Cardiac muscle cell (in vitro differentiated cells and primary cell): Measurements from ENCODE around the gene TSHZ1. TPM values are rescaled to one million over a fixed set of nuclear protein-coding genes. Genes with fewer than 3 reads are reported as not detected.

Experiments used
- DNase-seq, 2 donors: peaks; one replicate each; pipeline versions ENCODE4 v3.0.0 to v3.0.0-alpha.2; 2010 to 2017; ENCODE audit warnings: low read depth in 1 of 2, low spot score in 1 of 2
- H3K27ac ChIP-seq: fragments of 200-600 bp; sonication (generic); 2 replicates; pipeline ENCODE4 v1.5.1; 2016
- H3K27me3 ChIP-seq: fragments of 200-600 bp; sonication (generic); 2 replicates; pipeline ENCODE4 v1.6.0; 2016; ENCODE audit warnings: control low read depth
- H3K36me3 ChIP-seq: fragments of 200-600 bp; sonication (generic); 2 replicates; pipeline ENCODE4 v1.5.1; 2016; ENCODE audit warnings: control low read depth
- H3K4me1 ChIP-seq: fragments of 200-600 bp; sonication (generic); 2 replicates; pipeline ENCODE4 v1.8.1; 2017; ENCODE audit warnings: low read depth, mild to moderate bottlenecking, mixed run types
- H3K4me3 ChIP-seq: fragments of 200-600 bp; sonication (generic); 2 replicates; pipeline ENCODE4 v1.5.1; 2016; ENCODE audit warnings: mild to moderate bottlenecking
- H3K9me3 ChIP-seq: fragments of 200-600 bp; sonication (generic); 2 replicates; pipeline ENCODE4 v1.5.1; 2017; ENCODE audit warnings: low read depth, mild to moderate bottlenecking, control low read depth
- polyA plus RNA-seq: library from polyadenylated mRNA; unstranded; fragments of >200 nt; fragmentation: Nextera tagmentation; extraction: Ambion mirVana; gene quantifications from 2 replicates; pipeline ENCODE4 v1.2.1, GENCODE V29; 2016
- total RNA-seq: library from RNA; depleted of rRNA; stranded (reverse); fragments of >200 nt; gene quantifications from 2 replicates; pipeline ENCODE4 v1.2.3, GENCODE V29; 2016
- TF ChIP-seq, protein P1 (sequence below): IDR thresholded peaks from 2 replicates; pipeline ENCODE4 v1.5.1; 2012; ENCODE audit warnings: low read depth, mild to moderate bottlenecking, low read length

The TSHZ1 gene
- total and polyA plus RNA-seq, 2 experiments from 2014 or later: 6.5 to 13.5 TPM

- Histone ChIP-seq H3K27ac (no peak overlapping the region), H3K9me3 (no peaks in the 10 kb centered on the region), H3K4me3 (no peak overlapping the region), H3K27me3 (no peaks in the 10 kb centered on the region), H3K4me1 (no peaks in the 10 kb centered on the region), H3K36me3 (no peaks in the 10 kb centered on the region)
- DNase-seq: no peak
- TF ChIP-seq, protein P1, sequence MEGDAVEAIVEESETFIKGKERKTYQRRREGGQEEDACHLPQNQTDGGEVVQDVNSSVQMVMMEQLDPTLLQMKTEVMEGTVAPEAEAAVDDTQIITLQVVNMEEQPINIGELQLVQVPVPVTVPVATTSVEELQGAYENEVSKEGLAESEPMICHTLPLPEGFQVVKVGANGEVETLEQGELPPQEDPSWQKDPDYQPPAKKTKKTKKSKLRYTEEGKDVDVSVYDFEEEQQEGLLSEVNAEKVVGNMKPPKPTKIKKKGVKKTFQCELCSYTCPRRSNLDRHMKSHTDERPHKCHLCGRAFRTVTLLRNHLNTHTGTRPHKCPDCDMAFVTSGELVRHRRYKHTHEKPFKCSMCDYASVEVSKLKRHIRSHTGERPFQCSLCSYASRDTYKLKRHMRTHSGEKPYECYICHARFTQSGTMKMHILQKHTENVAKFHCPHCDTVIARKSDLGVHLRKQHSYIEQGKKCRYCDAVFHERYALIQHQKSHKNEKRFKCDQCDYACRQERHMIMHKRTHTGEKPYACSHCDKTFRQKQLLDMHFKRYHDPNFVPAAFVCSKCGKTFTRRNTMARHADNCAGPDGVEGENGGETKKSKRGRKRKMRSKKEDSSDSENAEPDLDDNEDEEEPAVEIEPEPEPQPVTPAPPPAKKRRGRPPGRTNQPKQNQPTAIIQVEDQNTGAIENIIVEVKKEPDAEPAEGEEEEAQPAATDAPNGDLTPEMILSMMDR: no peak
These were observed 28.2 kb downstream of the TSHZ1 start for GRCh38 chr18:75238786-75239185.

DNA sequence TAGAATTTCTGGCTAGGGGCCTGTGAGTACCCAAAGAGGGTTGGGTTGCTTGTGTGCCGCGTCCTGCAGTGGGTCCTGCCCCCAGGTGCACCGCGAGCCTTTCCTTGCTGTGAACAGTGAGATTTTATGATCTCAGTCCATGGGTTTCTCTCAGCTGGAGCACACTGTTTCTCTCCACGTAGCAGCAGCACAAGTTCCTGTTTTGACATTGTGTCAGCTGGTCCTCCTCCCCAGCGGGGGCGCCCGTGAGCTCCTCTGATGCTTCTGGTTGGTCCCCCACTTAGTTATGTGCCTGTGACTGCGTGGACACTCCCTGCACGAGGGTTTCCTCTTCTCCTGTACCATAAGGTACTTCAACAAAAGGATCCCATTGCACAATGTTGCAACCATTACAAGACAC is 29.8 kb downstream of the TSHZ1 start:
- Histone ChIP-seq H3K27me3 (no peaks in the 10 kb centered on the region), H3K9me3 (no peaks in the 10 kb centered on the region), H3K36me3 (no peaks in the 10 kb centered on the region), H3K27ac (no peak overlapping the region), H3K4me1 (peaks cover 5% of the 10 kb centered on the region), H3K4me3 (no peak overlapping the region)
- TF ChIP-seq, protein P1: no peak
- DNase-seq: no peak

GRCh38 chr18:75241705-75242104 is 31.1 kb downstream of the TSHZ1 start:
- peaks cover 5% of the 10 kb centered on the region for H3K4me1 ChIP-seq
- H3K36me3 ChIP-seq: no peaks in the 10 kb centered on the region
- no peak for DNase-seq
- TF ChIP-seq, protein P1: no peak
- no peak overlapping the region for H3K27ac ChIP-seq
- no peak overlapping the region for H3K4me3 ChIP-seq
- no peaks in the 10 kb centered on the region for H3K27me3 ChIP-seq
- H3K9me3 ChIP-seq: no peaks in the 10 kb centered on the region

GRCh38 chr18:75244351-75245313 is 34.0 kb downstream of the TSHZ1 start:
- peak in 1 of 2 donors; percentile 32 for DNase-seq
- no peak overlapping the region for H3K27ac ChIP-seq
- TF ChIP-seq, protein P1: no peak

DNA sequence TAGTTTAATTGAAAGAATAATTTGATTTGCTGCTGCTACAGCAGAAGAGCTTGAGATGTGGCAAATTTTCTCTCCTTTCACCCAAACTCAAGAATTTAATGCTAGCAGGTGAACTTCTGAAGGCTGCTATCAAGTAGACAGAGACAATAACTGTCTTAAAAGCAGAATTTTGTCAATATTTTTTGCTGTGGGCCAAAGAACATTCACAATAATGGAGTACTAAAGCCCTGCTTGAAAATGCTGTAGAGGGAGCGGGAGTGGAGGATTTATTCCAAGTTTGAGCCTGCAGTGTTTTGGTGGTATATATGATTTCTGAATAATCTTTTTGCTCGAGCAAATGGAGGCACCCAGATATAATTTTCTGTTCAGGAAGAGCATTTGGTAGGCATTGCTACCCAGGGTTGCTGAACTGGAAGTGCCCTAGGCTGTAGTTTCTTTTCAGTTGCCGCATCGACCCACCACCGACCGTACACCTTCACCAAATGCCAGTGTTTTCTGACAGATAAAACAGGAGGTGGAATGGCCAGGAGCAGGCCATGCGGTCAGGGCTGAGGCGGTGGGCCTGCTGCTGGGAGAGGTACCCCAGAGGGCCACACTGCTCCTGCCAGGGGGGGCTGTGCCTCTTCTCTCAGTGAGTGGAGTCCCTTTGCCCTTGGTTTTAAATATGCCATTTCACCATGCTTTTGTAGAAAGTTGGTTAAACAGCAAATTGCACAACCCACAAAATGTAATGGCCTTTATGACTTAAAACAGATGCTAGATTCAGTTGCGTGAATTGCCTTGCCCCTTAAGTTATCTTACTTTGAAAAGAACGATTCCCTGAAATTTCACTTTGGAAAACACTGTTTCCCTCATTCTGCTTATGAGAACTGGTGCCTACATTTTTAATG is 36.4 kb downstream of the TSHZ1 start:
- no peak overlapping the region for H3K4me3 ChIP-seq
- TF ChIP-seq, protein P1: no peak
- no peaks in the 10 kb centered on the region for H3K36me3 ChIP-seq
- no peaks in the 10 kb centered on the region for H3K27me3 ChIP-seq
- no peaks in the 10 kb centered on the region for H3K9me3 ChIP-seq
- peaks cover 11% of the 10 kb centered on the region for H3K4me1 ChIP-seq
- DNase-seq: peak in 1 of 2 donors; percentile 73
- no peak overlapping the region for H3K27ac ChIP-seq

More at GRCh38 chr18:75244351-75245313, 34.0 kb downstream of the TSHZ1 start:
- Histone ChIP-seq H3K4me3 (no peak overlapping the region), H3K4me1 (peaks cover 11% of the 10 kb centered on the region), H3K36me3 (no peaks in the 10 kb centered on the region), H3K27me3 (no peaks in the 10 kb centered on the region), H3K9me3 (no peaks in the 10 kb centered on the region)
